ENCODE data around the gene MADD. TPM values are rescaled to one million over a fixed set of nuclear protein-coding genes. Genes with fewer than 3 reads are reported as not detected.

MADD gene
- total and polyA plus RNA-seq, 2 donors (not counting 1 experiment from before 2014, with no cell fraction given): 7.0 to 15.4 TPM

DNA sequence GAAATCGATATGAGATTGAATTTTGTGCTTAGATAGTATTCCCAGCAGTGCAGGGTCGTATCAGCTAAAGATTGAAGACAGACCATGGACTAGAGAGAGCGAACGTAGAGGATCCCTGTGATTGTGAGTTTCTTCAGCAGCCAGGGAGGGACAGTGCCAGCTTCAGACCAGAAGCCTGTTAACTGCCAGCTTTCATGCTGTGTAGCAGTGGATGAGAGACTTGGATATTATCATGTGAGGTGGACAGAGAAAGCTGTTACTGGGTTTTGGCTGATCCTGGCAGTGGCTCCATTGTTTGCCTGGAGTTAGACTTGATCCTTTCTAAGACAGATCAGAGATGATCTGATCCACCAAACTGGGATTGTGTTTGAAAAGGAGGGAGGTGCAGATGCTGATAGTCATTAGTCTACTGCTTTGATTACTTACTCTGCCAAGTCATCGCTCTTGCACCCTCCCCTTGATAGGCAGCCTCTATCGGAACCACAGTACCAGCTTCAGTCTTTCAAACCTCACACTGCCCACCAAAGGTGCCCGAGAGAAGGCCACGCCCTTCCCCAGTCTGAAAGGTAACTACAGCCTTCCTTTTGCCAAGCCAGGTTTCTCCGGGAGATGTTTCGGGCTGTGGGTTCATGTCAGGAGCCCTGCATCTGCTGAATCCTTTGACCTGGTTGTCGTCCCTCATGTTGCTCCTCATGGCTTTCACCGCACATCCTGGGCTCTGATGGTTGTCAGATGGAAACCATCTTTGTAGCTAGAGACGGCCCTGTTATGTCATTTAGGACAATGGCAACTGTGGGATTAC is 16.2 kb downstream of the MADD start:
- Histone ChIP-seq H3K4me2 (ENCODE audit: extremely low read depth, insufficient read depth, low read length) (no peak overlapping the region), H3K4me1 (ENCODE audit: control insufficient read depth, extremely low read depth, insufficient read depth, low read length) (no peaks in the 10 kb centered on the region), H3K27ac (ENCODE audit: insufficient read depth, low read length) (no peak overlapping the region), H3K79me2 (ENCODE audit: control insufficient read depth, insufficient read depth, low read length) (no peaks in the 10 kb centered on the region), H2AFZ (ENCODE audit: low read length) (no peak overlapping the region), H3K4me3 (replicated peaks in 1 of 4; ENCODE audit: control extremely low read depth in 1 of 4, insufficient read depth in 1 of 4, low read depth in 3 of 4, low read length in 4 of 4) (no peak overlapping the region), H3K36me3 (ENCODE audit: control insufficient read depth, insufficient read depth, low read length) (peaks cover 36% of the 10 kb centered on the region), H4K20me1 (ENCODE audit: control insufficient read depth, extremely low read depth, insufficient read depth, low read length) (no peaks in the 10 kb centered on the region), H3K9me3 (ENCODE audit: control insufficient read depth, insufficient read depth, low read depth, low read length) (no peaks in the 10 kb centered on the region), H3K9ac (ENCODE audit: insufficient read depth, low read length) (no peak overlapping the region), H3K27me3 (ENCODE audit: control insufficient read depth, insufficient read depth, low read length) (no peaks in the 10 kb centered on the region)
- TF ChIP-seq, protein P1, sequence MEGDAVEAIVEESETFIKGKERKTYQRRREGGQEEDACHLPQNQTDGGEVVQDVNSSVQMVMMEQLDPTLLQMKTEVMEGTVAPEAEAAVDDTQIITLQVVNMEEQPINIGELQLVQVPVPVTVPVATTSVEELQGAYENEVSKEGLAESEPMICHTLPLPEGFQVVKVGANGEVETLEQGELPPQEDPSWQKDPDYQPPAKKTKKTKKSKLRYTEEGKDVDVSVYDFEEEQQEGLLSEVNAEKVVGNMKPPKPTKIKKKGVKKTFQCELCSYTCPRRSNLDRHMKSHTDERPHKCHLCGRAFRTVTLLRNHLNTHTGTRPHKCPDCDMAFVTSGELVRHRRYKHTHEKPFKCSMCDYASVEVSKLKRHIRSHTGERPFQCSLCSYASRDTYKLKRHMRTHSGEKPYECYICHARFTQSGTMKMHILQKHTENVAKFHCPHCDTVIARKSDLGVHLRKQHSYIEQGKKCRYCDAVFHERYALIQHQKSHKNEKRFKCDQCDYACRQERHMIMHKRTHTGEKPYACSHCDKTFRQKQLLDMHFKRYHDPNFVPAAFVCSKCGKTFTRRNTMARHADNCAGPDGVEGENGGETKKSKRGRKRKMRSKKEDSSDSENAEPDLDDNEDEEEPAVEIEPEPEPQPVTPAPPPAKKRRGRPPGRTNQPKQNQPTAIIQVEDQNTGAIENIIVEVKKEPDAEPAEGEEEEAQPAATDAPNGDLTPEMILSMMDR (conservative IDR thresholded peaks at IDR 0.05 in 1 of 2, IDR thresholded peaks at IDR 0.05 in 1 of 2; ENCODE audit: low read depth in 1 of 2, low read length in 2 of 2): no peak
- TF ChIP-seq EZH2 (IDR thresholded peaks at IDR 0.05; ENCODE audit: low read length, missing control alignments): no peak
- DNase-seq (ENCODE audit: low read depth in 2 of 2): no peak

DNA sequence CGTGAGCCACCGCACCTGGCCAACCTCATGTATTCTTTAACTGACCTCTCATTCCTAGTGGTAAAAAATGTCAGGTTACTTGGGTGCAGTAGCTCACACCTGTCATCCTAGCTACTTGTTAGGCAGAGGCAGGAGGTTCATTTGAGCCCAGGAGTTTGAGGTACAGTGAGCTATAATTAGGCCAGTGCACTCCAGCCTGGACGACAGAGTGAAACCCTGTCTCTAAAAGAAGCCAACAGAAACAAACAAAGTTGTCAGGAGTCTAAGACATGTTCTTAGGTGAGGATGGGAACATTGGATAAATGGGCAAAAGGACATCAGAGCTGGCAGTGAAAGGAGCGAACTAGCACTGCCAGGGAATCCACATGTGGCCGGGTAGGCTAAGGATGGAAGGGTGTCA is 18.1 kb downstream of the MADD start:
- Histone ChIP-seq H3K4me2 (ENCODE audit: extremely low read depth, insufficient read depth, low read length) (no peak overlapping the region), H3K79me2 (ENCODE audit: control insufficient read depth, insufficient read depth, low read length) (no peaks in the 10 kb centered on the region), H3K27me3 (ENCODE audit: control insufficient read depth, insufficient read depth, low read length) (no peaks in the 10 kb centered on the region), H3K4me1 (ENCODE audit: control insufficient read depth, extremely low read depth, insufficient read depth, low read length) (no peaks in the 10 kb centered on the region), H3K27ac (ENCODE audit: insufficient read depth, low read length) (no peak overlapping the region), H2AFZ (ENCODE audit: low read length) (no peak overlapping the region), H3K9ac (ENCODE audit: insufficient read depth, low read length) (no peak overlapping the region), H3K9me3 (ENCODE audit: control insufficient read depth, insufficient read depth, low read depth, low read length) (no peaks in the 10 kb centered on the region), H3K36me3 (ENCODE audit: control insufficient read depth, insufficient read depth, low read length) (peaks cover 31% of the 10 kb centered on the region), H4K20me1 (ENCODE audit: control insufficient read depth, extremely low read depth, insufficient read depth, low read length) (no peaks in the 10 kb centered on the region), H3K4me3 (replicated peaks in 1 of 4; ENCODE audit: control extremely low read depth in 1 of 4, insufficient read depth in 1 of 4, low read depth in 3 of 4, low read length in 4 of 4) (no peak overlapping the region)
- TF ChIP-seq EZH2 (IDR thresholded peaks at IDR 0.05; ENCODE audit: low read length, missing control alignments): no peak
- no peak for DNase-seq (ENCODE audit: low read depth in 2 of 2)

DNA sequence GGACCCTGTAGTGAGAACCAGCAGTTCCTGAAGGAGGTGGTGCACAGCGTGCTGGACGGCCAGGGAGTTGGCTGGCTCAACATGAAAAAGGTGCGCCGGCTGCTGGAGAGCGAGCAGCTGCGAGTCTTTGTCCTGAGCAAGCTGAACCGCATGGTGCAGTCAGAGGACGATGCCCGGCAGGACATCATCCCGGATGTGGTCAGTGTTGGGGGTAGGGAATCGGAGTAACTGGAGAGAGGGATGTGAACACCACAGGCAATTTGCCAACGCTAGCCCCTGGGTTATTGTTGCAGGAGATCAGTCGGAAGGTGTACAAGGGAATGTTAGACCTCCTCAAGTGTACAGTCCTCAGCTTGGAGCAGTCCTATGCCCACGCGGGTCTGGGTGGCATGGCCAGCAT is 19.9 kb downstream of the MADD start:
- Histone ChIP-seq H3K27ac (ENCODE audit: insufficient read depth, low read length) (no peak overlapping the region), H3K27me3 (ENCODE audit: control insufficient read depth, insufficient read depth, low read length) (no peaks in the 10 kb centered on the region), H4K20me1 (ENCODE audit: control insufficient read depth, extremely low read depth, insufficient read depth, low read length) (no peaks in the 10 kb centered on the region), H3K4me2 (ENCODE audit: extremely low read depth, insufficient read depth, low read length) (no peak overlapping the region), H3K36me3 (ENCODE audit: control insufficient read depth, insufficient read depth, low read length) (peaks cover 23% of the 10 kb centered on the region), H3K79me2 (ENCODE audit: control insufficient read depth, insufficient read depth, low read length) (no peaks in the 10 kb centered on the region), H3K9ac (ENCODE audit: insufficient read depth, low read length) (no peak overlapping the region), H3K4me1 (ENCODE audit: control insufficient read depth, extremely low read depth, insufficient read depth, low read length) (no peaks in the 10 kb centered on the region), H3K4me3 (replicated peaks in 1 of 4; ENCODE audit: control extremely low read depth in 1 of 4, insufficient read depth in 1 of 4, low read depth in 3 of 4, low read length in 4 of 4) (no peak overlapping the region), H2AFZ (ENCODE audit: low read length) (no peak overlapping the region), H3K9me3 (ENCODE audit: control insufficient read depth, insufficient read depth, low read depth, low read length) (no peaks in the 10 kb centered on the region)
- TF ChIP-seq EZH2 (IDR thresholded peaks at IDR 0.05; ENCODE audit: low read length, missing control alignments): no peak
- TF ChIP-seq, protein P1 (conservative IDR thresholded peaks at IDR 0.05 in 1 of 2, IDR thresholded peaks at IDR 0.05 in 1 of 2; ENCODE audit: low read depth in 1 of 2, low read length in 2 of 2): no peak
- no peak for DNase-seq (ENCODE audit: low read depth in 2 of 2)
